HG03521 (cell line): ENCODE data around the gene VSIG2.

ENCODE experiments used
- ATAC-seq: cut with Tn5 transposase; IDR thresholded peaks from one replicate; pipeline ENCODE4 v1.9.1; 2021; ENCODE audit warnings: mild to moderate bottlenecking, moderate library complexity; ENCODE audit not compliant: unreplicated experiment

VSIG2 gene

GRCh38 chr11:124725719-124726105, 26.3 kb downstream of the VSIG2 start:
- ATAC-seq: no peak

GRCh38 chr11:124724979-124725718, 26.9 kb downstream of the VSIG2 start:
- peak; percentile 85 for ATAC-seq

DNA sequence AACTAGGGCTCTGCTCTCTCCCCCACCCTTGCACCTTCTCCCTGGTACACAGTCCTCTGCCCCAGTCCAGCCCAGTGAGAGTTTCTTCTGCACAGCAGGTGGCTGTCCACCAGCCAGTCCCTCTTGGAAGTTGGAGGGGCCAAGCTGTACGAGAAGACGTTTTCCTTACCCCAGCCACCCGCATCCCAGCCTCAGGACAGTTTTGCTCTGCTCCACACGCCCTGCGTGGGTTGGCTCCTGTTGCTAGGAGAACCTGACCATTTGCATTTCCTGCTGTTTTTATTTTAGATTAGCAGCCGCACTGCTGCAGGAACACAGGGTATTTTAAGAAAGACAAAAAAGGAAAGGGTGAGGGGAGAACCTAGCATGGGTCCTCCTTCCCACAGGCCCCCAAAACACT, 29.9 kb downstream of the VSIG2 start:
- no peak for ATAC-seq

- no peak for ATAC-seq
Measured at GRCh38 chr11:124719534-124719933, 32.5 kb downstream of the VSIG2 start.

DNA sequence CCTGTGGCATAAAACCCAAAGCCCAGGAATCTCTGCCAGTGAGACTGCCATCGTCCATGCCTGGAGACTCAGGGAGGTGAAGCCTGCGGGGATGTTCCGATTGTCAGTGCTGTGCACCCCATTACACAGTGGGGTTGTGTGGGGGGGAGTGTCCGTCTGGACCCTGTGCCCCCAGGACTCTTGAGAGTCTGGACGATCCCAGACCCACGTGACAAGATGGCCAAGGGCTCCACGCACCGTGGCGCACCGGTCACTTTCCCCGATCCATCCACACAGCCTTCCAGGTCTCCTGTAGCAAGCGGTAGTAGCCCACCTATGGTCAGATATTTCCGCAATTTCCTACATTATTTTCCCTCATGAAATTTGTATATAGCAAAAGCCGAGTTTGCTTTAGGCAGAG, 33.3 kb downstream of the VSIG2 start:
- no peak for ATAC-seq

- ATAC-seq: no peak
Measured at GRCh38 chr11:124717786-124718651, 34.0 kb downstream of the VSIG2 start.

DNA sequence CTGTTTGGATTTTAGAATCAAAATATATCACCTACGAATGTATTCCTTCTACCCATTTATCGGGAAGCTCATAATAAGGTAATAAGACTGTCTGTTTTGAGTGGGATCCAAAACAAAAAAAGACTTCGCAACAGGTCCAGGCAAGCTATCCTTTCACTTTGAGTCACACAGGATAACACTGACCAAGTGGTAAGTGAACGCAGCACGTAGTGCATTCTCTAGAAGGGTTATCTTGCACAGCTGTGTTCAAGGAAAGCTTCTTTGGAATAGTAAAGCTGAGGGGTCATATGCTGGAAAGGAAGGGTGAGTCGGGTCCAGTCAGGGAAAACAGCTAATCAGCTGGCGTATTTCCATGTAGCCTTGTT, 34.7 kb downstream of the VSIG2 start:
- peak; percentile 42 for ATAC-seq

DNA sequence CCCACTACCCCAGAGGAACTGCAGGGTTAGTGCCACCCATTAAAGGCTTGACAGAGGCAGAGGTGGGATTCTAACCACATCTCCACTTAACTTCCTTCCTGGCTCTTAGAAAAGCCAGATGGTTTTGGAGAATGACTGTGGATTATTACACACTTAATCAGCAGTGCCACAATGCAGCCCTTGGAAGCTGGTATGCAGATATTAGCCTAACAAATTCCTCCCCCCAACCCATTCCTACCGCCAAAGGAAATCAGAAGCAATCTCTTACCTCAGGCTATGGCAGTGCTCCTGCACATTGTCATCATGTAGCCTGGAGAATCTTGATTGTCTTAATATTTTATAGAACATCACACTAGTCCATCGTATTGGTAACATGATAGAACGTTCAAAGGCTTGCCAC, 35.5 kb downstream of the VSIG2 start:
- ATAC-seq: no peak

DNA sequence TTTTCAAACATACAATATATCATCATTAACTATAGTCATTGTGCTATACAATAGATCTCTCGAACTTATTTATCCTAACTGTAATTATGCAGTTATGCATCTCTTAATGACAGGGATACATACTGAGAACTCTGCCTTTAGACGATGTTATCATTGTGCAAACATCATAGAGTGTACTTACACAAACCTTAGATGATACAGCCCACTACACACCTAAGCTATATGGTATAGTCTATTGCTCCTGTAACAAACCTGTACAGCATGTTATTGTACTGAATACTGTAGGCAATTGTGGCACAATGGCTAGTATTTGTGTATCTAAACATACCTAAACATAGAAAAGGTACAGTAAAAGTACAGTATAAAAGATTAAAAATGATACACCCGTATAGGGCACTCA, 39.7 kb downstream of the VSIG2 start:
- ATAC-seq: no peak

- ATAC-seq: no peak
Measured at GRCh38 chr11:124707829-124708228, 44.2 kb downstream of the VSIG2 start.

GRCh38 chr11:124700028-124700427, 52.0 kb downstream of the VSIG2 start:
- no peak for ATAC-seq

GRCh38 chr11:124699547-124699946, 52.5 kb downstream of the VSIG2 start:
- no peak for ATAC-seq
